Measurements from ENCODE around the gene EXD3.

EXD3 gene

DNA sequence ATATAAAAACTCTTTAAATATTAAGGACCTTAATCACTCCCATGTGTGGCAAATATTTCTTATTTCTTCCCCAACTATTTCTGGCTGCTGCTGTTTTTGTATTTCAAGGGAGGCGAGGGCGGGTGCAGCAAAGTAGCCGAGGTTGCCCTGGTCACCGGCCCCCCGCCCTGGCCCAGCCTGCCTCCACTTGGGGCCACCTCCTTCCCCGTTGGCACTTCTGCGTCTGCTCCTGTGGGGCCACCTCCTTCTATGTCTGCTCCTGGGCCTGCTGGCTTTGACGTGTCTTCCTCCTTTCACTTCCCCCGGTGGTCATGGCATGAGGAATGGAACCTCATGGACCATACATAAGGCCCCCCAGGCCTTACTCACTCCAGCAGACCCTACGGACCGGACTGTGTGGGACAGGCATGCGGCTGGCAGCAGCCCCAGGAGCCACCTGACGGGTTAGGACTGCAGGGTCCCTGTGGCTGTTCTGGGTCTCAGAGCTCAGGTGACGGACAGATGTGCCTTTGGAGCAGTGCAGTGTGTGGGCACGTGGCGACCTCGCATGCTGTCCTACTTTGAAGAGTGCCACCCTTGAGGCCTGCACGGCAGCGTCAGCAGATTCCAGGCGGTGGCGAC, 24.0 kb upstream of the EXD3 start:
- no peak for DNase-seq

DNA sequence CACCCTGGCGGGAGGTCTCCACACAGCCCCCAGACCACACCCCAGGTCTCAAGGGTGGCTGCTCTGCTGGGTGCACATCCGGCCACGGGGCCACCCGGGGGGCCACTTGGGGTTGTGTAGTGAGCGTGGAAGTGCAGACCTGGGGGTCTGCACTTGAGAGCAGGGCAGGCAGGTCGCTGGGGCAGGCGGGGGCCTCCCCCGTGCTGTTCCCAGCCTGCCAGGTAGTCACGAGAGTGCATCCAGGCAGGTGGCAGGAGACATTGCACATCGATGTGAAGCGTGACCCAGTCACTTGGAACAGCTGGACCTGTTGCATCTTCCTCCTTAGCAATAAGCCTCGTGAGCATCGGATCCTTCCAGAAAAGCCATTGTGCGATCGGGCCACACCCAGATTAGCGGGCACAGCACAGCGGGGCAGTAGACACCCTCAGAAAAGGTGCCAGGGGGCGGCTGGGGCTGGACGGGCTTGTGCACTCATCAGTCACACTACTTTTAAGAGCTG, 23.0 kb upstream of the EXD3 start:
- no peak for DNase-seq

DNA sequence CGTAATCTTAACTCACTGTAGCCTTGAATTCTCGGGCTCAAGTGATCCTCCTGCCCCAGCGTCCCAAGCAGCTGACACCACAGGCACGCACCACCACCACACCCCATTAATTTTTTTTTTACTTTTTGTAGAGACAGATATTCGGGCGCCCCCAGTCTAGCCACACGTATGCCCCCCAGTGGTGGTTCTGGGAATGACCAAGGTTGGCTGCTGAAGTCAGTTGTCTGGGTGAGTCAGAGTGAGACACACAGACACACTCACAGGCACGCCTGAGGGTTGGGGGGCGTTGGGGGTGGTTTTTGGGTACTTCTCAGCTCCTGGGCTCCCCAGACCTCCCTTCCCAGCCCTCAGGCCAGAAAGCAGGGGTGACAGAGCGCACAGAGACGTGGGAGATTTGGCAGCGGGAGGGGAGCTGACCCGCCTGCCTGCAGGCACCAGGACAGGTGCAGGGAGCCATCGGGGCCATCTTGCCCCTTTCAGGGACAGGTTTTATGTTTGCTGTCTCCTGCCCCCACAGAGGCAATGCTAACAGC, 22.4 kb upstream of the EXD3 start:
- peak; percentile 80 for DNase-seq

DNA sequence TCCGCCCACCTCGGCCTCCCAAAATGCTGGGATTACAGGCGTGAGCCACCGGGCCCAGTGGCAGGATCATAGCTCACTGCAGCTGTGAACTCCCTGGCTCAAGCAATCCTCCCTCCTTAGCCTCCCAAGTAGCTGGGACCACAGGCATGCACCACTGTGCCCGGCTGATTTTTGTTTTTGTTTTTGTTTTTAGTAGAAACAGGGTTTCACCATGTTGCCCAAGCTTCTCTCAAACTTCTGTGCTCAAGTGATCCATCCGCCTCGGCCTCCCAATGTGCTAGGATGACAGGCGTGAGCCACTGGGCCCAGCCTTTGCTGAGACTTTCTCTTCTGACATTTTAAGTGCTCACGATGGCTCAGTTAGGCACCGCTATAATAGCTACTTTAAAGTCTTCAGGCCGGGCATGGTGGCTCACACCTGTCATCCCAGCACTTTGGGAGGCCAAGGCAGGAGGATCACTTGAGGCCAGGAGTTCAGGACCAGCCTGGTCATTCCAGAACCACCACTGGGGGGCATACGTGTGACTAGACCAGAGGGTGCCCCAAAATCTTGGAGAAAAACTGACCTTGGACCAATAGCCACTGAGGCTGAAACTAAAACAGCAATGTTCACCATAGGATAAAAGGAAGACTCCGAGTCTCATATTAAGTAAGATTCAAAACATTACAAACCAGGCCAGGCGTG, 21.3 kb upstream of the EXD3 start:
- DNase-seq = no peak

DNA sequence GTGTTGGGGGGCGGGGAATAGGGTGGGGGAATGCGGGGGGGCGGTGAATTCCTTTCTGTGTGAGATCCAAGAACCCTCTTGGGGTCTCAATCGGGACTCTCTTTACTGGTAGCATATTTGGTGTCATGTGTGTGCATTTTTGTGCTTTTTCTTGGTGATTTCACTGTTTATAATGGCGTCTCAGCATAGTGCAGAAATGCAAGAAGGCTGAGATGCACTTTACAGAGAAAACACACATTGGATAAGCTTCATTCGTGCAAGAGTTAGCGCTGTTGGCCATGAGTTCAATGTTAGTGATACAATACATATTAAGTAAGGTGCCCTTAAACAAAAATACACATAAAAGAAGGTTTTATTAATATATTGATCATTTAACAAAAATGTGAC, 19.0 kb upstream of the EXD3 start:
- DNase-seq = no peak

DNA sequence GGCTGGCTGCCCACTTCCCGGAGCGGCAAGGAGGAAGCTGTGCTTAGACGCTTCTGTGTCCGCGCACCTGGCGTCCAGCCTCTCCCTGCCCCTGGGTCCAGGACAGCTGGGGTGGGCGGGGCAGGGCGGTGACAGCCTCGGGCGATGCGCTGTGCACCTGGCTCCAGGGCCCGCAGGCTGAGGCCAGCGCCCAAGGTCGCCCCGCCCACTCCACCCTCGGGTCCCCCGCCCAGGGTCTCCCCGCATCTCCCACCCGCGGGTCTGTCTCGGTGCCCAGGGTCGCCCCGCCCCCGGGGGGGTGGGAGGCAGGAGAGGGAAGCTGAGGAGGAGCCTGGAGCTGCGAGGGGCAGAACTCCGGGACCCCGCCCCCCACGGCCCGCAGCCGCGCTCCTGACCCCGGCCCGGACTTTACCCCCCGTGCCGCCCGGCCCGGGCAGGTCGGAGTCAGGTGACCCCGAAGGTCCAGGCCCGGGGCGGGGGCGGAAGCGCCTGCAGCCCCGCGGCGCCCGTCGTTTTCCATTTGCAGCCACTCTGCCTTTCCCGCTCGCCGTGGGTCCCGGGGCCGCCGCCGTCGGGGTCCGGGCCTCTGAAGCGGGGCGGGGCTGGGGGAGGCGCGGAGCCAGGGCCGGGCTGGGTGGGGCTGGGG, 18.4 kb upstream of the EXD3 start, which contains the start of gene ENTPD8:
ENTPD8 (minus strand) TSS at position 69 of the 646 bp plus-strand sequence. CDS start 3,072 bp downstream, outside the sequence.
- no peak for DNase-seq

DNA sequence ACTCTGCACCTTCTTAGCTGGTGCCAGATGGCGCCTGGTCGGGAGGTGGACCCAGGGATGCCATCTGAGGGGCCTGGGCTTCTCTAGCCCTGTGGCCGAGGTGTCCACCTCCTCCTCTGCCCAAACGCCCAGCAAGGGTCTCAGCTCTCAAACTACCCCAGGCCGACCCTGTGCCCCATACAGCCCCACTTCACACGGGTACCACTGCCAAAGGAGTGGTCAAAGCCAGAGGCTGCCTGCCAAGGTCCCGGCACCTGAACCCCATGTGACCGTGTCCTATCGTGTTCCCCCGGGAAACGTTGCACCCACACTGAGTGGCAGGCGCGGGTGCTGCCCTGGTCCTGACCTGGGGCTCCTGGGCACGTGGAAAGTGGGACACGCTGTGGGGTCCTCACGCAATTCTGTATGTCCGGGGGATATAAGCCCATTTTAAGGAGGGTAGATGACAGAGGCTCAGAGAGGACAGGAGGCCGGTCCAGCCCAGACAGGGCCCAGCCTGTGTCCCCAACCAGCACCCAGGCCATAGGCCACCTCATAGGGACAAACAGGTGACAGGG, 16.3 kb upstream of the EXD3 start:
- no peak for DNase-seq

DNA sequence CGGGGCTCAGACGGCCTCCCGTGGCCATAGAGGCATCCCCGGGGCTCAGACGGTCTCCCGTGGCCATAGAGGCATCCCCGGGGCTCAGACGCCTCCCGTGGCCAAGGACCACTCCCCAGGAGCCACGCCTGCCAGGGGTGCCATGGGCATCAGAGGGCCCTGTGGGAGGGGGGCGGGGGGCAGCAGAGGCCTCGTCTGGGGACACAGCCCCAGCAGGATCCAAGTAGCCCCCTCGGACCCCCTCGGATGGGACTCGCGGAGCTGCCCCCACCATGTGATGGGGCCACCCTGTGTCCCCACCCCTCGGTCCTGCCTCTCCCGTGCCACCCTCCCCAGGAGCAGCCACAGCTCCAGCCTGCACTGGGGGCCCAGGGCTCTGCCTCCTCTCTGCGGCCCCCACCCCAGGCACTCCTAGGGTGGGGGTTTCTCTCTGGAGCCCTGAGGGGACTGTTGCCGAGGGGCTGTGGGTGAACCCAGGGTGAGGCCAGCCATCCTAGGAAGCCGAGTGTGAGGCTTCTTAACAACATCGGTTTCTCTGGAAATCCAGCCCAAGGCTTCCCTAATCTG, 15.7 kb upstream of the EXD3 start:
- DNase-seq = no peak

DNA sequence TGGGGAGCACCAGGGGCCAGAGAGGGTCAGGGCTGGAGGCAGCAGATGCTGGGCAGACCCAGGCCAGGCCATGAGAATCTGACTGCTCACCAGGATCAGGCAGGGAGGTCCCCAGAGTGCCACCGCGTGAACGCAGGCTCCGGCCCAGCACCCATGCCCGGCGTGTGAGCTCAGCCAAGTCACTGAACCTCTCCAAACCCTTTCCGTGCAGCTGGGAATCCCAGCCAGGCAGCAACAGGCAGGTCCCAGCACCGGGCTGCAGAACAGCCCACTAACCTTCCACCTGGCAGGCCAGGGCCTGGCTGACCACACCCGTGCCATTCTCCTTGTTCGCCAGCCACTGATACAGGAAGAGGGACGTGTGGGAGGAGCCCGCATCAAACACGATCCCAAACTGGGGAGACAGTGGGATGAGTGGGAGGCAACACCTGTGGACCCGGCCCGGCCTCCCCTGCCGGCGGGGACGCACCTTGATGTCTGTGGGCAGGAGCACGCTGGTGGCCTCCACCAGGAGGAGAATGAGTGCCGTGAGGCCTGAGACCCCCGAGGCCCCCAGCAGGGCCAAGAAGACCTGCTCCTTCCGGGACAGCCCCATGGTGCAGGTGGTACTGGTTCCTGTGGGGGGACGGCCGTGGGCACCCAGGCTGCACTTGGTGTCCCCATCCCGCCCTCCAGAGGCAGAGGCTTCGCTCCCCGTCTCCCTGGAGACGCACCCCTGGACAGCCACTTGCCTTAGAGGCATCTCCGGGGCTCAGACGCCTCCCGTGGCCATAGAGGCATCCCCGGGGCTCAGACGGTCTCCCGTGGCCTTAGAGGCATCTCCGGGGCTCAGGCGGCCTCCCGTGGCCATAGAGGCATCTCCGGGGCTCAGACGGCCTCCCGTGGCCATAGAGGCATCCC, 15.0 kb upstream of the EXD3 start:
- no peak for DNase-seq

DNA sequence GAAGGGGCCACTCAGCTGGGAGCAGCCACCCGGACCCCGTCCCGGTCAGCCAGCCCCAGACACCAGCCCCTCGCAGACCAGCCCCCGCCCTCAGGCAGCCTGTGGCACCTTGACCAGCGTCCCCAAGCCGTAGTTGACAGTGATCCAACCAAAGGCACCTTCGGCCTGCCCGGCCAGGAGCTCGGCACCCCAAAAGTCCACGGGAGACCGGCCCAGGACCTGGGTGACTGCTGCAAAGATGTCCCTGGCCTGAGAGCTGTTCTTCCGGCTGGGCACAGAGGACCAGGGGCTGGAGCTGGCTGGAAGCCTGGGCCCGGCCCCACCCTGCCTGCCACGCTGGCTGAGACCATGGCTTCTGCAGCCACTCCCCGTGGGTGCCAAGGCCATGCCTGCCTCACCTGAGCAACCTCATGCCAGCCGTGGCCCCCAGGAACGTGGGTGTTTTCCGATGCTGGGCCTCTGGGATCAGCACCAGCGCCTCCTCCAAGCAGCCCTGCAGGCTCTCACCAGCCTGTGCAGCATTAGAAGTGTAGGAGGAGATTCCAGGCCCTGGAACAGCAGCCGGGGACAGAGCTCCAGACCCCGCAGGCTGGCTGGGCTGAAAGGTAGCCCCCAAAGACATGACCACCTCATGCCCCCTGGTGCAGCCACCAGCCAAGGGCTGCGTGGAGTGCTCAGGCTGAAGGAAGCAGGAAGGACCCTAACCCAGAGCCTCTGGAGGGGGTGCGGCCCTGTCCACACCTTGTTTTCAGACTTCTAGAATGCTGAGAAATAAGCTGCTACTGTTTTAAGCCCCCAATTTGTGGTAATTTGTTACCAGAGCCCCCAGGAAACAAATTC, 14.0 kb upstream of the EXD3 start:
- DNase-seq = no peak

DNA sequence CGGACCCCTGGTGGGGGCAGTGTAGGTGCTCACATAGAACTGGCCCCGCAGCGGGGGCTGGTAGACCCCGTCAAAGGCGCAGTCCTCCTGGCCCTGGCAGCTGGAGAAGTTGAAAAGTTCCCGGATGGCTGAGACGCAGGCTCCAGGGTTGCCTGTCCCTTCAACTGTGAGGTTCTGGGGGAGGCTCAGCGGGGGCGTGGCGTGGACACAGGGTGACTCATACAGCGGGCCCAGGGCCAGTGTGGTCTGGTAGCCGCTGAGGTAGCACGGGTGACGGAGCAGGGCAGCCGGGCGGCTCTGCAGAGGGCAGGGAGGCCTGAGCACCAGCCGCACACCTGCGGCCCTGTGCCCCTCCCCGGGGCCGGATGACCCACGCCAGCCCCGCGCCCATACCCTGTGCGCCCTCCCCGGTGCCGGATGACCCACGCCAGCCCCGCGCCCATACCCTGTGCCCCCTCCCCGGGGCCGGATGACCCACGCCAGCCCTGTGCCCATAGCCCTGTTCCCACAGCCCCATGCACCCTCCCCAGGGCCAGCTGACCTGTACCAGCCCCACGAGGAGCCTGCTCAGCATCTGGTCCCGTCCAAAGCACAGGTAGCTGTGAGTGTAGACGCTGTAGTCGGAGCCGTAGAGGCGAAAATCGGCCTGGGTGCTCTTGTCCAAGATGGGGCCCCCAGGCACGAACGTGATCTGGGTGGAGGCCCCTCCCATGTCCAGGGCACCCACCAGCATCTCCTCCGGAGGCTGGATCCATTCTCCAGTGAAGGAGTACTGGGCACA, 13.2 kb upstream of the EXD3 start:
- DNase-seq = no peak

DNA sequence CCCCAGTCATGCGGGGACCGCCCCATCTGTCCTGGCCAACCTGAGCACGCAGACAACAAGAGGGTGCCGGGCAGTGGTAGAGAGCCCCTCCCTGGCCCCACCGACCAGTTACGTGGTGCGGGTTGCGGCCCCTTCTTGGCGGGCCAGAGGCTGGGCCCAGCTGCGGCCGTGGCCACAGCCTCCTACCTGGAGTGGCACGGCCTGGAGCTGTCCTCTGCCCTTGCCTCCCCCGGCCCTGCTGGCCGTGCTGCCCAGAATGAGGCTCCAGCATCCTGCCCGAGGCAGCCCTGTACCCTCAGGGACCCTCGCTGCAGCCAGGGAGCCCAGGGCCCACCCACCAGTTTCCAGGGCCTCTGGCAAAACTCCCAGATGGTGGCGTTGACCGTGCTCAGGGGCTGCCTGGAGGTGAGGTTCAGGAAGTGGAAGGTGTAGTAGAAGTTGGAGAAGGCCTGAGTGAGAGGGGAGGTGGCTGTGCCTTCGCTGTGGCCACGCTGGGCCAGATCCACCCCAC, 12.5 kb upstream of the EXD3 start:
- no peak for DNase-seq

DNA sequence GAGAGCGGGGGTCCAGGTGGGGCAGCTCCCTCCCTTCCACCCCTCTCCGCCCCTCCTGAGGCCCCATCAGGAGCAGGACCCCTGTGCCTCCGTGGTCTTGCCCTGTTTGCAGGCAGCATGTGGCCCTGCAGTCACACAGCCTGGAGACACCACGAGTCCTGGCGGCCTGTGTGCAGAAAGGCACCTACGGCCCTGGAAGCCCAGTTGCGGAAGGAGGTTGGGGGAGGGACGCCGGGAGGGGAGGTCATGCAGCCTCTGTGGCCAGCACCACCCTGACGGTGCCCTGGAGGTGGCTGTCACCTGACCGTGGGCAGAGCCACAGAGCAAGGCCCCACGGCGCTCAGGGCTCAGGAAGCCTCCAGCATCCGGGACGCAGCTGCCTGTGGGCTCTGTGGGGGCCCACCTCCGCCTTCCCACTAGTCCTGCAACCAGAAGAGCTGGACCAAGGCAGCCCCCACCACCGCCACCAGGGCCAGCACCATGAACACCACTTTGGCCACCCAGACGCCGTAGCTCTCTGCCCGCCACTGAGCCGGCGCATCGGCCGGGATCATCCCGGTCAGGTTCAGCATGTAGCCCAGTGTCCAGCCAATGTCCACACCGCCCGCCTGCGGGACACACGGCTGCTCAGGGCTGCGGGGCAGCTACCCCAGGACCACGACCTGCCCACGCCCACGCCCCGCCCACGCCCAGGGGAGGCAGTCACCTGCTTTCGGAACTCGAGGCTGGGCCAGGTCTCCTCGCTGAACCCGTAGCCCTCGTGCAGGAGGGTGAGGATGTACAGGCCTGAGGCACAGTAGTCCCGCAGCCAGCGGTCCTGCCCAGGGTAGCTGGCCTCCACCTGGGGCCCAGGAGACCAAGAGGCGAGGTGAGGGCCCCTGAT, 11.8 kb upstream of the EXD3 start:
- DNase-seq = no peak

DNA sequence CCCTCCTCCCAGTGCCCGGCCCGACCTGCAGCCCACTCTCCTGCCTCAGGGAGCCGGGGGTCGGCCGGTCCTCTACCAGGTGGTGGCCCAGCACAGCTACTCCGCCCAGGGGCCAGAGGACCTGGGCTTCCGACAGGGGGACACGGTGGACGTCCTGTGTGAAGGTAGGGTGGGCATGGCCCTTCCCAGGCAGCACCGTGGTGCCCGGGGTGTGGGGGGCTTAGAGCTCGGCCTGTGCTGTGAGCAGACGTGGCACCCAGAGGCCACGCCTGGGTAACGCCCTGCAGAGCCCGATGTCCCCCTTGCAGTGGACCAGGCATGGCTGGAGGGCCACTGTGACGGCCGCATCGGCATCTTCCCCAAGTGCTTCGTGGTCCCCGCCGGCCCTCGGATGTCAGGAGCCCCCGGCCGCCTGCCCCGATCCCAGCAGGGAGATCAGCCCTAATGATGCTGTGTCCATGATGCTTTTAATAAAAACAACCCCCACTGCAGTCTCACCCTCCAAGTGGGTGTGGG, 11.0 kb upstream of the EXD3 start:
- no peak for DNase-seq

DNA sequence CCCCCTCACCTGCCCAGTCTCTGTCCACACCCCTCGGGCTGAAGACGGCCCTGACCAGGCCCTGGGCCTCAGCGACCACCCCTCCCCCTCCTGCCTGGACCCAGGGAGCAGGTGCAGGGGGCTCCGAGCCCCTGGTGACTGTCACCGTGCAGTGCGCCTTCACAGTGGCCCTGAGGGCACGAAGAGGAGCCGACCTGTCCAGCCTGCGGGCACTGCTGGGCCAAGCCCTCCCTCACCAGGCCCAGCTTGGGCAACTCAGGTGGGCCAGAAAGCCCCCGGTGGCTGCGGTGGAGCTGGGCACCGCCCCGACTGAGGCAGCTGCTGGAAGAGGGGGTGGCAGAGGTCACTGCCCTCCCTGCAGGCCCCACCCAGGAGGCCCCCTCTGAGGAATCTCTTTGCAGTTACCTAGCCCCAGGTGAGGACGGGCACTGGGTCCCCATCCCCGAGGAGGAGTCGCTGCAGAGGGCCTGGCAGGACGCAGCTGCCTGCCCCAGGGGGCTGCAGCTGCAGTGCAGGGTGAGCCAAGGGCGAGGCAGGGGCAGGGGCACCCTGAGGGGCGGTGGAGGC, 10.5 kb upstream of the EXD3 start:
- no peak for DNase-seq

DNA sequence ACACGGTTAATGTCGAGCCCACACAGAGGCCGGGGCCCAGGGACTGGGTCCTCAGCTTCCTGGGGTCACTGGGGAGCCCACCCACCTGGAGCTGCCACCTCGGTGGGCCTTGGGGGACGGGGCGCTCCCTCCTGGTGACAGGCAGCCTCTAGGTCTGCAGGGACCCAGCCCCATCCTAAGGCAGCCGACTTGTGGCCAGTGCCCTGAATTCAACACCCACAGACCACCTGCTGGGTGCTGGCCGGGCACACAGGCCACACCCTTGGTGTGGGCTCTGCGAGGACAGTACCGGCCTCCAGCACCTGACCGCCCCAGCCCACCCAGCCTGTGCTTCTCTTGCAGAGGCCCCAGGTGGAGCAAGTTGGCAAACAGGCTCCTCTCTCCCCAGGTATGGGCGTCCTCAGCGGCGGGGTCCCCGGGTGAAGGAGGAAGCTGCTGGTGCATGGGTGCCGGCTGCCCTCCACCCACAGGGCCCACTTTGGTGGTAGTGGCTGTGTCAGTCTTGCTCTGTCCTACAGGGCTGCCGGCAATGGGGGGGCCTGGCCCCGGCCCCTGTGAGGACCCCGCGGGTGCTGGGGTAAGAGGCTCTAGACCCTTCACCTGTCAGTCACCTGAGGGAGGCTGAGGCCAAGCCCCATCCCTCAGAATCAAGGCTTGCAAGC, 9.9 kb upstream of the EXD3 start:
- DNase-seq = no peak

DNA sequence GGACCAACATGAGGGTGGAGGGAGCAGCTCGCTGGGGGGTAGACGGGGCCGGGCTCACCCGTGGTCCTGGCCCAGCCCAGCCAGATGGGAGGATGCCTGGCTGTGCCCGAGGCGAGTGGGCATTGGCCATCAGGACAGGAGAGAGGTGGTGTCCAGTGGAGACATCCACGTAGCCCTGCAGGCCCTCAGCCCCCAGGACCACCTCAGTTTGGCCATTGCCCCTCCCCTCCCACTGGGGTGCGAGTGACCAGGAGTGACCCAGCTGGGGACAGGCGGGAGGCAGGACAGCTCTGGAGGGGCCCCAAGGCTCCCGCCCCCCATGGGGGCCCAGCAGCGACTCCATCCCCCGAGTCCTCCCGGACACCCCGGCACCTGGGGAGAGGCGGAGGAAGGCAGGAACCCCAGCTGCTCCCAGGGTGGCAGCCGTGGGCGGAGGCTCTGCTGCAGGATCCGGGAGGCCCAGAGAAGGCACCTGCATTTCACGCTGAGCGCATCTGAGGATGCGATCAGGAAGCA, 8.5 kb upstream of the EXD3 start:
- DNase-seq = no peak

All from stimulated activated naive CD4-positive, alpha-beta T cell treated with Interleukin-2 at 50 U/mL for 16 hours (primary cell).